ENCODE results near the gene KSR2.

KSR2 gene

GRCh38 chr12:117595751-117596150, 373.0 kb downstream of the KSR2 start:
- H3K27ac ChIP-seq (ENCODE audit: low read depth, low read length) = no peak overlapping the region
- H3K4me2 ChIP-seq (ENCODE audit: low read length) = no peak overlapping the region
- no peaks in the 10 kb centered on the region for H3F3A ChIP-seq (ENCODE audit: control insufficient read depth, insufficient read depth)
- no peaks in the 10 kb centered on the region for H3K36me3 ChIP-seq (ENCODE audit: control insufficient read depth, low read length)
- no peaks in the 10 kb centered on the region for H3K27me3 ChIP-seq (ENCODE audit: control insufficient read depth, low read length)
- H3K79me2 ChIP-seq (ENCODE audit: control insufficient read depth, low read length) = no peaks in the 10 kb centered on the region
- TF ChIP-seq CTCF (IDR thresholded peaks at IDR 0.05; ENCODE audit: low read depth, low read length, poor library complexity, severe bottlenecking) (no peak), EZH2phosphoT487 (IDR thresholded peaks at IDR 0.05; ENCODE audit: borderline replicate concordance, low read length) (no peak)
- H4K20me1 ChIP-seq (ENCODE audit: control insufficient read depth, insufficient read depth, low read depth, low read length) = no peaks in the 10 kb centered on the region
- H3K9me2 ChIP-seq (replicated peaks; ENCODE audit: control insufficient read depth, low read length) = no peaks in the 10 kb centered on the region
- H3K9me3 ChIP-seq (ENCODE audit: control insufficient read depth, insufficient read depth, low read length) = no peaks in the 10 kb centered on the region
- no peak overlapping the region for H3K4me3 ChIP-seq (ENCODE audit: low read length)
- no peaks in the 10 kb centered on the region for H3K4me1 ChIP-seq (ENCODE audit: control insufficient read depth, low read length)

GRCh38 chr12:117594481-117594880, 374.3 kb downstream of the KSR2 start:
- H3K9me3 ChIP-seq (ENCODE audit: control insufficient read depth, insufficient read depth, low read length) = no peaks in the 10 kb centered on the region
- H3K9me2 ChIP-seq (replicated peaks; ENCODE audit: control insufficient read depth, low read length) = no peaks in the 10 kb centered on the region
- H3K36me3 ChIP-seq (ENCODE audit: control insufficient read depth, low read length) = no peaks in the 10 kb centered on the region
- no peaks in the 10 kb centered on the region for H3K4me1 ChIP-seq (ENCODE audit: control insufficient read depth, low read length)
- no peaks in the 10 kb centered on the region for H3K79me2 ChIP-seq (ENCODE audit: control insufficient read depth, low read length)
- no peaks in the 10 kb centered on the region for H4K20me1 ChIP-seq (ENCODE audit: control insufficient read depth, insufficient read depth, low read depth, low read length)
- no peaks in the 10 kb centered on the region for H3K27me3 ChIP-seq (ENCODE audit: control insufficient read depth, low read length)
- no peak overlapping the region for H3K27ac ChIP-seq (ENCODE audit: low read depth, low read length)
- no peaks in the 10 kb centered on the region for H3F3A ChIP-seq (ENCODE audit: control insufficient read depth, insufficient read depth)
- no peak overlapping the region for H3K4me3 ChIP-seq (ENCODE audit: low read length)
- TF ChIP-seq CTCF (IDR thresholded peaks at IDR 0.05; ENCODE audit: low read depth, low read length, poor library complexity, severe bottlenecking) (no peak), EZH2phosphoT487 (IDR thresholded peaks at IDR 0.05; ENCODE audit: borderline replicate concordance, low read length) (no peak)
- no peak overlapping the region for H3K4me2 ChIP-seq (ENCODE audit: low read length)

- Histone ChIP-seq H3K27me3 (ENCODE audit: control insufficient read depth, low read length) (no peaks in the 10 kb centered on the region), H3K27ac (ENCODE audit: low read depth, low read length) (no peak overlapping the region), H4K20me1 (ENCODE audit: control insufficient read depth, insufficient read depth, low read depth, low read length) (no peaks in the 10 kb centered on the region), H3K9me3 (ENCODE audit: control insufficient read depth, insufficient read depth, low read length) (no peaks in the 10 kb centered on the region), H3K4me3 (ENCODE audit: low read length) (no peak overlapping the region), H3K4me2 (ENCODE audit: low read length) (no peak overlapping the region), H3K36me3 (ENCODE audit: control insufficient read depth, low read length) (no peaks in the 10 kb centered on the region), H3K79me2 (ENCODE audit: control insufficient read depth, low read length) (no peaks in the 10 kb centered on the region), H3K9me2 (replicated peaks; ENCODE audit: control insufficient read depth, low read length) (no peaks in the 10 kb centered on the region), H3F3A (ENCODE audit: control insufficient read depth, insufficient read depth) (no peaks in the 10 kb centered on the region), H3K4me1 (ENCODE audit: control insufficient read depth, low read length) (no peaks in the 10 kb centered on the region)
- TF ChIP-seq EZH2phosphoT487 (IDR thresholded peaks at IDR 0.05; ENCODE audit: borderline replicate concordance, low read length) (no peak), CTCF (IDR thresholded peaks at IDR 0.05; ENCODE audit: low read depth, low read length, poor library complexity, severe bottlenecking) (no peak)
Observed at GRCh38 chr12:117593815-117594400, 374.9 kb downstream of the KSR2 start.
